ENCODE data around the gene DCHS1. TPM values are rescaled to one million over a fixed set of nuclear protein-coding genes. Genes with fewer than 3 reads are reported as not detected.
A peak's percentile ranks its signal among the peaks of the same experiment; 100 is the strongest.

Gene DCHS1
- total and polyA plus RNA-seq, 4 experiments from 2014 or later: 0.47 to 6.7 (median 4.4) TPM

DNA sequence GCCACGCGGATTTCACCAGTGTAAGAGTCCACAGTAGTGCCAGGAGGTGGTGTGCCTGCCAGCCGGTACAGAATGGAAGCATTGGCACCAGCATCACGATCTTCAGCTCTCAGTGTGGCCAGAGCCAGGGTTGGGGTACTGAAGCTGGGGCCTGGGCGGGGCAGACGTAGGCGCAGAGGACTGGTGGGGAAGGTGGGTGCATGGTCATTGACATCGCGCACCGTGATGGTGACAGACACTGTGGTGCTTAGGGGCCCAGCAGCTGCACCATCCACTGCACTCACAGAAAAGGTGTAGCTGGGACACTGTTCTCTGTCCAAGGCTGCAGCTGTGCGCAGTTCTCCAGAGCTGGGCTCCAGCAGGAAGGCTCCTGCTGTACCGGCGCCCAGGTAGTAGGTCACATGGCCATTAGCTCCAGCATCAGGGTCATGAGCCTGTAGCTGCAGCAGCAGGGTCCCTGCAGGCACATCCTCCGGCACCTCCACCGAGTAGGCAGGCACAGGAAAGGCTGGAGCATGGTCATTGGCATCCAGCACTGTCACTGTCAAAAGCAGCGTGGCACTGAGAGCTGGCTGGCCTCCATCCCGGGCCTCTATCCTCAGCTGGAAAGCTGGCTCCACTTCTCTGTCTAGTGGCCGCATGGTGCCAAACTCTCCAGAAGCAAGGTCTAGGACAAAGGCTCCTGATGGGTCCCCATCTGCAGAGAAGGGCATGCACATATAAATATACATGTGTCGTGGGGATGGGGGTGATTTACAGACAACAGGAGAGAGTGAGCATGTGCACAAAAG lies 28.4 kb downstream of the DCHS1 start:
- Histone ChIP-seq H3K27ac (ENCODE audit: low read depth, low read length) (no peak overlapping the region), H3K9me3 (ENCODE audit: control insufficient read depth in 1 of 2, low read length in 2 of 2) (no peaks in the 10 kb centered on the region), H3K36me3 (ENCODE audit: insufficient read depth, low read length) (no peaks in the 10 kb centered on the region), H3K27me3 (ENCODE audit: insufficient read depth, low read length) (no peaks in the 10 kb centered on the region), H3K4me3 (ENCODE audit: low read length in 2 of 2) (no peak overlapping the region), H3K4me1 (ENCODE audit: insufficient read depth, low read length) (peaks cover 15% of the 10 kb centered on the region)
- ChIA-PET CTCF (ENCODE audit: partially characterized antibody) (interaction anchor here (1.2 to 1.4 kb wide), 3 partner anchors 9 to 23 kb away, joined by 3 to 6 read pairs (median 3); no protein-coding TSS in a partner anchor), POLR2A (ENCODE audit: partially characterized antibody) (interaction anchor here (1.1 to 3.6 kb wide), 4 partner anchors 9 to 24 kb away, joined by 3 to 27 read pairs (median 10); partner anchors contain the start of genes TAF10 and TPP1)
- H3K27ac Mint-ChIP-seq: peak overlapping the region; percentile 14 to 95 (median 39)
- H3K27me3 Mint-ChIP-seq: no peaks in the 10 kb centered on the region
- H3K9me3 Mint-ChIP-seq: no peaks in the 10 kb centered on the region
- H3K4me3 Mint-ChIP-seq: peak overlapping the region; percentile 10 to 75 (median 52)
- intact Hi-C loops (cut with micrococcal nuclease): no loop called here
- H3K36me3 Mint-ChIP-seq: peaks cover 0 to 13% of the 10 kb centered on the region in 2 donors
- no peak for DNase-seq
- peaks cover 8 to 19% (median 13%) of the 10 kb centered on the region in 4 donors for H3K4me1 Mint-ChIP-seq

DNA sequence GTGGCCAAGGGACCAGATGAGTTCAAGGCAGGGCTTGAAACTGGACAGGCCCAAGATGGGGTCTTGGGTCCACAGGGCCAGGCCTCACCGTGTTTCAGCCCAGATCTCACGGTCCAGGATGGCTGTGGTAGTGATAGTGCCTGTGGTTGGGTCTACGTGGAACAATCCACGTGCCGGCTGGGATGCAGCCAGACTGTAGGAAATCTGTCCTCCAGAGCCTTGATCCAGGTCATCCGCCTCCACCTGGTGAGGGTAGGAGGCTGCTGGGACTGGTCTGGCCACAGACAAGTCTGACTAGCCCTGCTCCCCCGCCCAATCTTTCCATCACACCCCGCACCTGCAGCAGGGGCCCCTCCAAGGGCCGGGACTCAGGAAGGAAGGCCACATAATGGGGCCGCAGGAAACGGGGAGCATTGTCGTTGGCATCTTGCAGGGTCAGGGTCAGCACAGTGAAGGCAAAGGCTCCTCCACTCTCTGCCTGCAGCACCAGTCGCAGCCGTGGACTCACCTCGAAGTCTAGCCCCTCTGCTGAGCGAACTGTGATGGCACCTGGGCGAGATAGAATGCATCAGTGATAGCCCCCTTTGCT lies 29.7 kb downstream of the DCHS1 start:
- no peak for DNase-seq
- peaks cover 8 to 19% (median 13%) of the 10 kb centered on the region in 4 donors for H3K4me1 Mint-ChIP-seq
- H3K9me3 Mint-ChIP-seq: no peaks in the 10 kb centered on the region
- H3K4me1 ChIP-seq (ENCODE audit: insufficient read depth, low read length): peaks cover 15% of the 10 kb centered on the region
- H3K4me3 Mint-ChIP-seq: peak overlapping the region in 1 of 8 donors; percentile 70
- no peaks in the 10 kb centered on the region for H3K27me3 ChIP-seq (ENCODE audit: insufficient read depth, low read length)
- intact Hi-C loops (cut with micrococcal nuclease): no loop called here
- no peaks in the 10 kb centered on the region for H3K9me3 ChIP-seq (ENCODE audit: control insufficient read depth in 1 of 2, low read length in 2 of 2)
- H3K27me3 Mint-ChIP-seq: no peaks in the 10 kb centered on the region
- no peak overlapping the region for H3K4me3 ChIP-seq (ENCODE audit: low read length in 2 of 2)
- H3K27ac ChIP-seq (ENCODE audit: low read depth, low read length): no peak overlapping the region
- H3K27ac Mint-ChIP-seq: peak overlapping the region in 1 of 7 donors; percentile 15
- no peaks in the 10 kb centered on the region for H3K36me3 ChIP-seq (ENCODE audit: insufficient read depth, low read length)
- ChIA-PET CTCF (ENCODE audit: partially characterized antibody) (no interaction called here), POLR2A (ENCODE audit: partially characterized antibody) (interaction anchor here (3.6 to 3.7 kb wide), 2 partner anchors 7 to 14 kb away, joined by 18 to 27 read pairs; partner anchors contain the start of genes TAF10 and TPP1)
- H3K36me3 Mint-ChIP-seq: peaks cover 0 to 8% of the 10 kb centered on the region in 2 donors

DNA sequence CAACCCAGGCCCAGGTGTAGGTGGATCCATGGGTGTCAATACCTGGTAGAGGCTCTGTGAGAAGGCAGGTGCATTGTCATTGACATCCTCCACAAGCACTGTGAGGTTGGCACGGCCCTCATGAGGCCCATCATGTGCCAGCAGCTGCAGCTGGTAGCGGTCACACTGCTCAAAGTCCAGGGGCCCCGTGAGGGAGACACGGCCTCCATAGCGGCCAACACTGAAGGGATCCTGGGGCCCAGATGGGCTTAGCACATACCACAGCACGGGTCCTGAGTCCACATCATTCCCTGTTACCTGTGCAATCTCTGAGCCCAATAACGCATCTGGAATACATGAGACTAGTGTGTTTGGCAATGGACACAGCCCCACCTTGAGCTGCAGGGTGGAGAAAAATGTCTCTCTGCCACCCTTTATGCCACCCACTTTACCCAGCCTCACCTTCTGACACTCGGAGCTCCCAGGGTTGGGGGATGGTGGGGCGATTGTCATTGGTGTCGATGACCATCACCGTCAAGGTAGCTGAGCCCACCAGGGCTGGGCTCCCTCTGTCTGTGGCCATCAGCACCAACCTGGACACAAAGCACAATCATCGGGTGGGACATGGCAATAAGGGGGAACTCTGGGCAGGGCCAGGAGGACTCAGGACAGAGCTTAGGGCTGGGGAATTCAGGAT lies 30.3 kb downstream of the DCHS1 start:
- H3K36me3 ChIP-seq (ENCODE audit: insufficient read depth, low read length): no peaks in the 10 kb centered on the region
- H3K4me3 ChIP-seq (ENCODE audit: low read length in 2 of 2): no peak overlapping the region
- intact Hi-C loops (cut with micrococcal nuclease): no loop called here
- Mint-ChIP-seq H3K9me3 (no peaks in the 10 kb centered on the region), H3K27me3 (no peaks in the 10 kb centered on the region), H3K4me3 (no peak overlapping the region), H3K36me3 (peaks cover 0 to 8% of the 10 kb centered on the region in 2 donors), H3K27ac (peak overlapping the region in 1 of 7 donors; percentile 15), H3K4me1 (peaks cover 8 to 19% (median 13%) of the 10 kb centered on the region in 4 donors)
- ChIA-PET CTCF (ENCODE audit: partially characterized antibody) (interaction anchor here (1.5 kb wide), 1 partner anchor 22 kb away, joined by 4 read pairs; no protein-coding TSS in a partner anchor), POLR2A (ENCODE audit: partially characterized antibody) (interaction anchor here (3.7 kb wide), 1 partner anchor 13 kb away, joined by 18 read pairs; the partner anchor contains the start of gene TAF10)
- no peak for DNase-seq
- H3K27me3 ChIP-seq (ENCODE audit: insufficient read depth, low read length): no peaks in the 10 kb centered on the region
- H3K9me3 ChIP-seq (ENCODE audit: control insufficient read depth in 1 of 2, low read length in 2 of 2): no peaks in the 10 kb centered on the region
- H3K4me1 ChIP-seq (ENCODE audit: insufficient read depth, low read length): peaks cover 15% of the 10 kb centered on the region
- H3K27ac ChIP-seq (ENCODE audit: low read depth, low read length): no peak overlapping the region

DNA sequence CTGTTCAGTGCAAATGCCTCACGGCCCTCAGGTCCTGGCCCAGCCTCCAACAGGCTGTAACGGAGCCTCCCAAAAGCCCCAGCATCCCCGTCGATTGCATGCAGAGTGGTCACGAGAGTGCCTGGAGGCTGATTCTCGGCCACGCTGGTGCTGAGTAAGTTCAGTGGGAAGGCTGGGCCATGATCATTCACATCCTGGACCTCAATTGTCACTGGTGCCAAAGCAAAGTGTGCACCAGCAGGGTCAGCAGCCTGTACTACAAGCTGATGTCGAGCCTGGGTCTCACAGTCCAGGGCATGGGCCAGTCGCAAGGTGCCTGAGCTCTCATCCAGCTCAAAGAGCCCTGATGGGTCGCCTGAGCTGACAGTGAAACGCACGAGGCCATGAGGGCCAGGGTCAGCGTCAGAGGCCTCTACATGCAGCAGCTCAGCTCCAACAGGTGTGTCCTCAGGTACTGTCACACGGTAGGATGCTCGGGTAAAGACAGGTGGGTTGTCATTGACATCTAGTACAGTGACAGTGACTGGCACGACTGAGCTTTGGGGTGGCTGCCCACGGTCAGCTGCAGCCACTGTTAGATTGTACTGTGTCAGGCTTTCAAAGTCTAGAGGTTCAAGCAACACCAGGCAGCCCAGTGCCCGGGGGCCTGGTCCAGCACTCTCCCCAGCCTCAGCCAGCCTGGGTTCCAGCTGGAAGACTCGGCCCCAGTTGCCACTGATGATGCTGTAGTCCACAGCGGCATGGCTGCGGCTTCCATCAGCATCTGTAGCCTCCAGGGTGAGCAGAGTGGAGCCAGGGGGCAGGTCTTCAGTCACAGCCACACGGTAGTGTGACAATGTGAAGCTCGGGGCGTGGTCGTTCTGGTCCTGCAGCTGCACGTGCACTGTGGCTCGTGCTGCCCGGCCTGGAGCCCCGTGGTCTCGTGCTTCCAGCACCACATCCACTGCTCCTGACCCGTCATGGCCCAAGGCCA lies 31.9 kb downstream of the DCHS1 start:
- Histone ChIP-seq H3K4me3 (ENCODE audit: low read length in 2 of 2) (no peak overlapping the region), H3K4me1 (ENCODE audit: insufficient read depth, low read length) (peaks cover 24% of the 10 kb centered on the region), H3K36me3 (ENCODE audit: insufficient read depth, low read length) (no peaks in the 10 kb centered on the region), H3K27me3 (ENCODE audit: insufficient read depth, low read length) (no peaks in the 10 kb centered on the region), H3K9me3 (ENCODE audit: control insufficient read depth in 1 of 2, low read length in 2 of 2) (no peaks in the 10 kb centered on the region), H3K27ac (ENCODE audit: low read depth, low read length) (no peak overlapping the region)
- intact Hi-C loops (cut with micrococcal nuclease): no loop called here
- Mint-ChIP-seq H3K27me3 (no peaks in the 10 kb centered on the region), H3K9me3 (no peaks in the 10 kb centered on the region), H3K4me1 (peaks cover 8 to 19% (median 13%) of the 10 kb centered on the region in 4 donors), H3K27ac (no peak overlapping the region), H3K36me3 (peaks cover 0 to 8% of the 10 kb centered on the region in 2 donors), H3K4me3 (no peak overlapping the region)
- CTCF ChIA-PET (ENCODE audit: partially characterized antibody): interaction anchor here (1.4 to 4.4 kb wide), 4 partner anchors 11 to 60 kb away, joined by 4 to 17 read pairs (median 11); partner anchors contain the start of genes MRPL17 and TAF10
- no peak for DNase-seq
- POLR2A ChIA-PET (ENCODE audit: partially characterized antibody): interaction anchor here (3.7 kb wide), 1 partner anchor 11 kb away, joined by 18 read pairs; the partner anchor contains the start of gene TAF10

DNA sequence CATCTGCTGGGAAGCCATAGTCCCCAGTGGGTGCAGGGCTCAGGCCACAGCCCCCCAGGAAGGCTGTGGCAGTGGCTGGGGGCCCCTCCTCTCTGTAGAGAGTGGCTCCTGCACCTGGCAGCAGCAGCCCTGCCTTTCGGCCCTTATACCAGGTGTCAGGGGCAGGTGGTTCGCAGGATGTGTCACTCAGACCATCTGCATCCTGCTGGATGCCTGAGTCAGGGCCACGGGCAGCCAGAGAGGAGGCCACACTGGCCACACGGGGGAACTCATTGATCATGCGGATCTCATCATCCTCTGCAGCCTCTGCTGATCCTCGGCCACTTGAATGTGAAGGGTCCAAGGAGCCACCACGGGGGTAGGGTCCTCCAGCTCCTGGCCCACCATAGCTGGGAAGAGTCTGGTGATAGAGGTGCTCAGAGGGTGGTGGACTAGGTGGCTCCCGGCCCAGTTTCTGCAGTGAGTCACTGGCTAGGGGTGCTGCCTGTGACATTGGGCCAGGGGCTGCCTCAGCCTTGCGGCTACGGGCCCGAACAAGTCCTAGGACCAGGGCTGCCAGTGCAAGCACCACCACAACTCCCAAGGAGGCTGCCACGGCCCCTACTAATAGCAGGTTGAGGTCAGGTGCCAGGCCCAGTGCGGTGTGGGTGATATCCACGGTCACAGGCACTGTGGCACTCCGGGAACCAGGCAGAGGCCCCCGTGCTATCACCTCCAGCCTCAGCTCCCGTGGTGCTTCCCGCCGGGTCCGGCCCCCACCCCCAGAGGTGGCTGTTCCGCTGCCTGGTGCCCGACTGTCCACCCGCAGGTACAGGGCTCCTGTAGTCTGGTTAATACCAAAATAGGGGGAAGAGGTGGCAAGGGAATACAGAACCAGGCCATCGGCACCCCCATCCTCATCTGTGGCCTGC lies 33.1 kb downstream of the DCHS1 start:
- ChIA-PET CTCF (ENCODE audit: partially characterized antibody) (interaction anchor here (0.7 to 4.4 kb wide), 6 partner anchors 10 to 83 kb away, joined by 3 to 17 read pairs (median 4); partner anchors contain the start of genes MRPL17 and TAF10), POLR2A (ENCODE audit: partially characterized antibody) (interaction anchor here (1.1 to 3.7 kb wide), 4 partner anchors 10 to 61 kb away, joined by 5 to 25 read pairs (median 12); partner anchors contain the start of genes MRPL17 and TAF10)
- H3K36me3 ChIP-seq (ENCODE audit: insufficient read depth, low read length): no peaks in the 10 kb centered on the region

More for the DNA sequence above, 33.1 kb downstream of the DCHS1 start:
- Histone ChIP-seq H3K4me1 (ENCODE audit: insufficient read depth, low read length) (peaks cover 28% of the 10 kb centered on the region), H3K27ac (ENCODE audit: low read depth, low read length) (no peak overlapping the region), H3K27me3 (ENCODE audit: insufficient read depth, low read length) (no peaks in the 10 kb centered on the region), H3K4me3 (ENCODE audit: low read length in 2 of 2) (no peak overlapping the region), H3K9me3 (ENCODE audit: control insufficient read depth in 1 of 2, low read length in 2 of 2) (no peaks in the 10 kb centered on the region)
- intact Hi-C loops (cut with micrococcal nuclease): no loop called here
- Mint-ChIP-seq H3K9me3 (no peaks in the 10 kb centered on the region), H3K27ac (no peak overlapping the region), H3K4me3 (no peak overlapping the region), H3K27me3 (no peaks in the 10 kb centered on the region), H3K4me1 (peaks cover 3 to 8% (median 5%) of the 10 kb centered on the region in 4 donors), H3K36me3 (peaks cover 0 to 8% of the 10 kb centered on the region in 2 donors)
- DNase-seq: no peak
